Measurements from ENCODE around the gene ARHGEF11.

- TF ChIP-seq CTCF (IDR thresholded peaks at IDR 0.05), result no peak
- TF ChIP-seq POLR2AphosphoS5 (IDR thresholded peaks at IDR 0.05), result no peak
Measured at GRCh38 chr1:156923670-156924477, 121.7 kb downstream of the ARHGEF11 start.

All from upper lobe of left lung (tissue), 4 donors.